Measurements from ENCODE around the gene TP63.
A peak's percentile ranks its signal among the peaks of the same experiment; 100 is the strongest.
"Not testable (repeated sequence)": the region's sequence is repeated elsewhere in the genome, so short reads cannot be mapped to it uniquely, and the experiment has no call there.

Gene TP63

GRCh38 chr3:189629803-189630455 lies 1.3 kb upstream of the TP63 start:
- no peak for DNase-seq

DNA sequence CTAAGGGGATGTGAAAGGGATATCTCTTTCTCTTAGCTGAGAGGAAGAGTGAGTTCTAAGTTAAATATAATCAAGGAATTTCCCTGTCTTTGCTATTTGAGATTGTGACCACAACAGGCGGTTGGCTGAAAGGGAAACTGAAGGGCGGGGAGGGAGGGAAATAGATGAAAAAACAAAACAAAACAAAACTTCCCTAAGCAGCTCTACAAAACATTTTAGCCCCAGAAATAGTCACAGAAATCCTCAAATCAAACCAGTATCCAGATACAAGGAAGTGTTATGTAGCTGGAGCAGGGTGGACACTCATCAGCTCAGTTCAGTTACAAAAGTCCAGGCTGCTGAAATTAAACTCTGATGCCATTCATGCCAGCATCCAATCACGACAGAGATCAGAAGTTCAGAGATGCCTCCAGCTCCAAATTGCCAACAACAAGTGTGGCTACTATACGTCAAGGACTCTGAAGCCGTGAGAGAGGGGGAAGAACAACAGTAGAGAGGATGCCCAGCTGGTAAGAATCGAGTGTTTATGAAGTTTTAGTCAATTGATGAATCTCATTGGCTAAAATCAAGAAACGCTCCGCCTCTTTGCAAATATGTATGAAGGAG lies 319 bp upstream of the TP63 start:
- DNase-seq = peak; percentile 50

DNA sequence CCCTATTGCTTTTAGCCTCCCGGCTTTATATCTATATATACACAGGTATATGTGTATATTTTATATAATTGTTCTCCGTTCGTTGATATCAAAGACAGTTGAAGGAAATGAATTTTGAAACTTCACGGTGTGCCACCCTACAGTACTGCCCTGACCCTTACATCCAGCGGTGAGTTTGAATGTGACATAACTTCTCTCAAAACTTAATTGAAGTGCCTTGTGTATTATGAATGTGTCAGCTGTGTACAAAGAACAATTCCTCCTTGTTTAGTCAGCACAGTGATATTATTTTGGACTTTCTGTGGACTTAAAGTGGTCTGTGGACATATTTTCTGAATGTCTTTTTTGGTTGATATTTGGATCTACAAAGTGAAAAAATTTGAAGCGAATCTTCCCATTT lies 220 bp downstream of the TP63 start:
- no peak for DNase-seq

DNA sequence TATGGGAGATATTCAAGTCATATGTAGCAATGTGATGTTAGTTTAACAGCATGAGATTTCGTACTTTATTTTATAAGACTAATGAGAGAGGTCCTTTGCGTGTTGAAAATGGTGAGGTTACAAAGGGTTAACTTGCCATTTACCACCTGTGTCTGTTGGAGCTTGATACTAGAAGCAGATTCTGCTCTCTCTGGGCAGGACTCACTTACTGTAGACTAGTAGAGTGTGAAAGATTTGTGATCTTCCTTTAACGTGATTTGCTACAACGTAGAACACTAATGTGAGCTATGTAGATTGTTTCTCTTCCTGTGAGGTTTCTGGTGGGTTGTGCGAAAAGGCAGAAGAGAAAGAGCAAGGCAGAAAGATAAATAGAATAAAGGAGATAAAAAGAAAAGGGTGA lies 1.1 kb downstream of the TP63 start:
- no peak for DNase-seq

GRCh38 chr3:189635339-189635738 lies 4.2 kb downstream of the TP63 start:
- DNase-seq = no peak

GRCh38 chr3:189636048-189636447 lies 4.9 kb downstream of the TP63 start:
- no peak for DNase-seq

GRCh38 chr3:189637750-189638149 lies 6.6 kb downstream of the TP63 start:
- DNase-seq = peak; percentile 55

DNA sequence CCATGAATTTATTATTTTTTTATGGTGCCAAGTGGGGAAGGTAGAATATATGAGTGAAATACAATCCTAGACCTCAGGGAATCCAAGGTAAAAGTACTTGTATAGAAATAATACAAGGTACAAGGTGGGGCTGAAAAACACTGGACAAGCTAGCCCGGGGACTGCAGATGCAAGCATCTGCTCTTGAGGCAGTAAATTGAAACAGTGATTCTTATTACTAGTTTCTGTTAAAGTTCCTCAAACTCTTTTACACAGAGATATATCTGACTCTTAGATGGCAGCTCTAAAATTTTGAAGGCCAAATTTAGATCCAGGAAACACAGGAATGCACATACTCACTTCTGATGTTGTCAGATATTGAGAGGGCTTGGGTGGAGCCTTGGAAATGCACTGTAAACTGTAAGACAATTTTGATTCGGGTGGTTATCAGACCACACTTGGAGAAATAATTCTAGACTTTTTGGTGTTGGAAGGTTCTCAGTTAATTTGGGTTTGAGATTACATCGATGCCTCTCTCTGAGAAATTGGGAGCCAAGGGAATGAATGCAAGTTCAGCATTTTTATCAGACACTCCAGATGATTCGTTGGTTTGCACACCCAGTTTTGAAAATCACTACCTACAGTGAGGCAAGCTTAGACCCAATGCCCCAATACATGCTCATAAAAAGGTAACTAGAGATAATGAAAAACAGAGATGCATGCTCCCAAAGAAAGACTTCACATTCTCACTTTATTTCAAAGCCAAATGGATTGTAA lies 7.3 kb downstream of the TP63 start:
- DNase-seq = no peak

GRCh38 chr3:189641776-189642175 lies 10.6 kb downstream of the TP63 start:
- no peak for DNase-seq

DNA sequence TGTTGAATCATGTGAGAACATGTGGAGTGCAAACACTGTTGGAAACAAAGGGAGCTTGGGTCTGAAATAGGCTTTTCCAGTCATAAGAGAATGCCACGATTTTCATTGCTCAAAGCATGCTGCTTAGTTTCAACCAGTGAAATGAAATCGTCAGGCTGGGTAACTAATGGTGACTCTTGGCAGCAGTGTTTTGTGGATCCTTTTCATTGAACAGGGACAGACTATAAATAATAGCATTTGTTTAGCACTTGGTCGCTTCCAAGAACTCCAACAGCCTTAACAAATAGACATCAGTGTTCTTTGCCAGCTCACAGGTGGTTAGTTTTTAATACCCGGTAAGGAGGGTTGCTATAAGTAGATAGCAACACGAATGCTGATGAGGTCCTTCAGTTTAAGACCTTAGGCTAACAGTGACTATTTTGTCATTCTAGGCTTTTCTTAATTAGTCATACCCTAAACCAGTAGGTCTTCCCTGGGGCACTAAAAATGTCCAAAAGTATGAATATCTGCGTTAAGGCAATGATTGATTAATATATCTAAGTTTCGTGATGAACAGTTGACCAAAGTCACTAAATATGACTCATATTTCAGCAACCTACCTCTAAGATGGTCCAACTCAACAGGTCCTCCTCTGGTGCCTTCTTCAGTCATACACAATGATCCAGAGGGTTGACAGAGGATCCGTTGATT lies 15.8 kb downstream of the TP63 start:
- DNase-seq = no peak

- no peak for DNase-seq
Measured at GRCh38 chr3:189652042-189652441, 20.9 kb downstream of the TP63 start.

DNA sequence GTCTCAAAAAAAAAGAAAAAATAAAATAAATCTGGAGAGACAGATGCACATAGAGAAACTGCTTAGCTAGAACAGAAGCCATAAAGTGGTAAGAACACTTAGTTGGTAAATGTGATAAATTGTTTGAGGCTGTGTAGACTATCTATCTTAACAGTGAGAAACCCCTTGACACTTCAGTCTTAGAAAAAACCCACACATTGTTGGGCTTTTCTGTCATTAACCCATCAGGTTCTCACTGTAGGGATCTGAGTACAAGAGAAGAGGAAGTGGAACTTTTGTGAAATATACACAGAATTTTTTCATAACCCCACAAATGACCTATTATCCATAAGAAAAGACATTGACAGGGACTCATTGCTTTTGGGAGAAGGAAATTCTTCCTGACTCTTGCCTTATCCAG lies 24.4 kb downstream of the TP63 start:
- DNase-seq = peak; percentile 21

GRCh38 chr3:189659571-189659970 lies 28.4 kb downstream of the TP63 start:
- no peak for DNase-seq

DNA sequence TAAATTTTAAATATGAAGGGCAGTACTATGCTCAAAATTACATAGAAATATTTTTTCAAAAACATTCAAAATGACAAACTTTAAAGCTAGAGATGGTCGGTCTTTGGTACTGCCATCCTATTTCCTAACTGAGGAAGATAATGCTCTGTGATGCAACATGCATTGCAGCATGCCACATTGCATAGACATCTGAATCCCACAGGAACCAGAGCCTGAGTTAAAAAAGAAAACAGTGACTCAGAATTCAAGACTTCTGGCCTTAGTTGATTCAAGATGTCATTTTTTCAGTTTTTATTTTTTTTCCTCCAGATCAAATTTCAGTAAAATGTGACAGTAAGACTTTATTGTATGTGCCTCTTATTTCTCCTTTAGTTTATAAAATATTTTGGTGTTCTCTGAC lies 33.1 kb downstream of the TP63 start:
- peak; percentile 40 for DNase-seq

GRCh38 chr3:189672346-189672745 lies 41.2 kb downstream of the TP63 start:
- DNase-seq = not testable (repeated sequence)

- DNase-seq = no peak
Measured at GRCh38 chr3:189673535-189673934, 42.3 kb downstream of the TP63 start.

DNA sequence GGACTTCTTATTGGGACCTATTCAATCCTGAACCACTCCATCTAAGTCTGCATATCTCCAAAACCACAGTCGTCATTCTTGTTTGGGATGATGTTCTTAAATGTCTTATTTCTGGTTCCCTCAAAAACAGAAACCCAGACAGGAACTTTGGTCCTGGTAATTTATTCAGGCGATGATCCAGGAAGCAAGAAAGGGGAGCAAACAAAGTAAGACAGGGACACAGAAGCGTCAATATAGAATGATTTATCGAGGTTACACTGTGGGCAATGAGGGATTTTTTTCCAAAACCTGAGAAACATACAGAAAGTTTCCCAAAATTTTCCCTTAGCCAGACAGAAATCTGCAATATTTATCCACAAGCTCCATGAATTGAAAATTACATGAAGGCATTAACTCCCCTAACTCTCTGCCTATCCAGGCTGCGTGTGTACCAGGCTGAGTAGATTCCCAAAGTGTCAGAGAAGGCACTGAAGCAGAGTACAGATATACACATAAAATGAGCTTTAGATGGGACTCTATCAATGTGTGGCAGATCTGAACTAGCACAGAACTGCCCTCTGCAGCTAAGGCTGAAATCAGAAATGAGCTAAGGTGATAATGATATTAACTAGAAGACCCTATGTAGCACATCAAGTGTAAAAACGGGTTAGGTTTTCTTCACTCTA lies 43.2 kb downstream of the TP63 start:
- no peak for DNase-seq

GRCh38 chr3:189677667-189678066 lies 46.5 kb downstream of the TP63 start:
- DNase-seq = no peak

DNA sequence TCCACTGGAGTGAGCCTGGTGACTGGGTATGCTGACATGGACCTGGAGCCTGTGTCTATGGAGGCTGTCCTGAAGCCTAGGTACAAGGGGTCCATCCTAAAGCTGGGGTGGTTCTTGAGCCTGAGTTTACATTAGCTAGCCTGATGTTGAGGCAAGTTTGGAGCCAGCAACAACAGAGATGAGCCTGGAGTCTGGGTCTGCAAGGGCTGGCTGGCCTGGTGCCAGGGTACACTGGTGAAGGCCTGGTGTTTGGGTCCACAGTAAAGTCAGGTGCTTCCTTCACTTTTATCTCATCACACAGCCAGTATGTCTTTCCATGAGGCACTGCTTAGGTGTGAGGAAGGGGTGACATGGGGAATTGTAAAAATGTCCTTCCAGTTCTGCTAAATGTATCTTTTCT lies 49.5 kb downstream of the TP63 start:
- DNase-seq = no peak

DNA sequence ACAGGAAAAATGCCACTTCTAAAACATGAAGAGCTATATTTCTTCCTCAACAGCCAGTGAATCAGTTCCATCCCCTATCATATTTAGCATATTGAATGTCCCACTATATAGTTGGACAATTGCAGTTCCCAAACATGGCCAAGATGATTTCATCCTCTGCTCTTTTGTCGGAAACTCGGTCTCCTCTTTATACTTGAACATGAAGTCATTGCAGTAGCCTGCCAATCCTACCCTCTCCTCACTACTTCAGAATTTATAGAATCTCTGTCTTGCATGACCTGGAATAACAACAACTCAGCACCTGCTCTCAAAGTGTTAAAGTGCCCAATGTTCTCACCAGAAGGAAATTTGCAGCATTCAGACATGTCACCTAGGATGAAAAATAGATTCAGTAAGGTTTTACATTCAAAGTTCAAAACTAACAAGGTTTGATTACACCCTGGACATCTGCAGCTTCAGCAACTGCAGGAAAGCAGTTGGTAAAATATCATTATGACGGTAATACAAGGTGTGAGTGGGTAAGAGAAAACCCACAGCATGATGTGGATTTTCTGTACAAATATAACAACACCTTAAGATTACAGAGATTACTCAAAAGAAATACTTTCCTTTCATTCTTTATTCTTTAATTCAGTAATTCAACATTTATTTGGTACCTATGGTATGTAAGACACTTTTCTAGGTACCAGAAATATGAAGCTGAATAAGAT lies 52.5 kb downstream of the TP63 start:
- no peak for DNase-seq

DNA sequence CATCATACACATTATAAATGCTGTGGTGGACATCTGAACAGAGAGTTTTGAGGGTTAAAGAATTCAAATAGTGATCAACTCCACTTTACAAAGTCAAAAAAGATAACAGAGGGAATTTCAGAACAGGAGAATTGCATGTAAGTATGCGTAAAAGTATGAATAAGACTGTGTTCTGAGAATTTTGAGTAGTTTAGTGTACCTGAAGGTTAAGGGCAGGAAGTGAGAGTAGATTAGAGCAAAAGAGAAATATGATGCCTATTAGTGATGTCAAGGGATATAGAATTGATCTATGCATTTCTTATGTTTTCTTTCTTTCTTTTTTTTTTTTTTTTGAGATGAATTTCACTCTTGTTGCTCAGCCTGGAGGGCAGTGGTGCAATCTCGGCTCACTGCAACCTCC lies 53.1 kb downstream of the TP63 start:
- no peak for DNase-seq

DNA sequence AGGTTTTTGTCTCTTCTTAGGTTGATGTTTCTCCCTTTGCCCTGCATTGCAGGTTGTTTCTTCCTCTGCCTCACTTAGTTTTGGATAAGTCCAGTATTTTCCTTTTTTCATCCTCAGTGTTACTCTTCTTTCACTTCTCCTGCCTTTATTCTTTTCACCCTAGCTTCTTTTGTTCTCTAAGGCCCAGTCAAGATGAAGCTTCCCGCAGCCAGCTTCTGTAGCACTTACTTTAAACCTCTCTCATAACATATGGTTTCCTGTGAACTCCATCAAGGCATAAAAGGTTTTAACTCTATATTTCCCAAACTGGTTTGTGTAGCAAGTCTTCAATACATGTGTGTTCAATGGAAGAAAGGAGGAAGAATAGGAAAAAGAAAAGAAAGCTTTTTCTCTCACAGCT lies 54.1 kb downstream of the TP63 start:
- DNase-seq = no peak

GRCh38 chr3:189685860-189686259 lies 54.7 kb downstream of the TP63 start:
- DNase-seq = no peak

All from inflammatory macrophage treated with lipopolysaccharide for 4 hours (primary cell).